Osteocyte (in vitro differentiated cells): ENCODE results near the gene RIIAD1. TPM values are rescaled to one million over a fixed set of nuclear protein-coding genes. Genes with fewer than 3 reads are reported as not detected.

ENCODE experiments used
- DNase-seq: peaks from one replicate; pipeline ENCODE4 v3.0.0; 2021; ENCODE audit warnings: mixed read lengths; ENCODE audit not compliant: unreplicated experiment; ENCODE audit errors: extremely low spot score
- H3K27ac Mint-ChIP-seq: one replicate; pipeline ENCODE4 v1.8.0; 2021; ENCODE audit warnings: mild to moderate bottlenecking, mixed read lengths; ENCODE audit not compliant: unreplicated experiment
- H3K27me3 Mint-ChIP-seq: one replicate; pipeline ENCODE4 v1.8.0; 2021; ENCODE audit warnings: mixed read lengths; ENCODE audit not compliant: unreplicated experiment
- H3K36me3 Mint-ChIP-seq: one replicate; pipeline ENCODE4 v1.8.0; 2021; ENCODE audit warnings: mixed read lengths; ENCODE audit not compliant: unreplicated experiment
- H3K4me1 Mint-ChIP-seq: one replicate; pipeline ENCODE4 v1.8.0; 2021; ENCODE audit warnings: mixed read lengths; ENCODE audit not compliant: unreplicated experiment
- H3K4me3 Mint-ChIP-seq: one replicate; pipeline ENCODE4 v1.8.0; 2021; ENCODE audit warnings: mild to moderate bottlenecking, moderate library complexity, mixed read lengths; ENCODE audit not compliant: unreplicated experiment
- H3K9me3 Mint-ChIP-seq: one replicate; pipeline ENCODE4 v1.8.0; 2021; ENCODE audit warnings: mixed read lengths; ENCODE audit not compliant: unreplicated experiment
- total RNA-seq: library from RNA; stranded (reverse); gene quantifications from 2 replicates; pipeline ENCODE4 v1.2.1, GENCODE V29; 2021
- TF ChIP-seq, protein P1 (sequence below): fragments of 200-600 bp; sonication (generic); IDR thresholded peaks from 2 replicates; pipeline ENCODE4 v1.5.0; 2021; ENCODE audit warnings: antibody characterized with exemption, mild to moderate bottlenecking, moderate library complexity

Gene RIIAD1
- total RNA-seq, 1 donor from 2014 or later, result not detected

DNA sequence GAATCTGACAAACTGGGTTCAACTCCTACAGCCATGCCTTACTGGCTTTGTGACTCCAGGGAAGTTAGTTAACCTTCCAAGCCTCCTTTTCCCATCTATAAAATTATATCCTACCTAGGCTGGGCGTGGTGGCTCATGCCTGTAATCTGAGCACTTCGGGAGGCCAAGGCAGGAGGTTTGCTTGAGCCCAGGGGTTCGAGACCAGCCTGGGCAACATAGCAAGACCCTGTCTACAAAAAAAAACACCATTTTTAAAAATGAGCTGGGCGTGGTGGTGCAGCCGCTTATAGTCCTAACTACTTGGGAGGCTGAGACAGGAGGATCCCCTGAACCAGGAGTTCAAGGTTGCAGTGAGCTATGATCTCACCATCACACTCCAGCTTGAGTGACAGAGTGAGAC is 19.8 kb upstream of the RIIAD1 start:
- H3K27ac Mint-ChIP-seq, result no peak overlapping the region
- no peaks in the 10 kb centered on the region for H3K4me1 Mint-ChIP-seq
- TF ChIP-seq, protein P1, sequence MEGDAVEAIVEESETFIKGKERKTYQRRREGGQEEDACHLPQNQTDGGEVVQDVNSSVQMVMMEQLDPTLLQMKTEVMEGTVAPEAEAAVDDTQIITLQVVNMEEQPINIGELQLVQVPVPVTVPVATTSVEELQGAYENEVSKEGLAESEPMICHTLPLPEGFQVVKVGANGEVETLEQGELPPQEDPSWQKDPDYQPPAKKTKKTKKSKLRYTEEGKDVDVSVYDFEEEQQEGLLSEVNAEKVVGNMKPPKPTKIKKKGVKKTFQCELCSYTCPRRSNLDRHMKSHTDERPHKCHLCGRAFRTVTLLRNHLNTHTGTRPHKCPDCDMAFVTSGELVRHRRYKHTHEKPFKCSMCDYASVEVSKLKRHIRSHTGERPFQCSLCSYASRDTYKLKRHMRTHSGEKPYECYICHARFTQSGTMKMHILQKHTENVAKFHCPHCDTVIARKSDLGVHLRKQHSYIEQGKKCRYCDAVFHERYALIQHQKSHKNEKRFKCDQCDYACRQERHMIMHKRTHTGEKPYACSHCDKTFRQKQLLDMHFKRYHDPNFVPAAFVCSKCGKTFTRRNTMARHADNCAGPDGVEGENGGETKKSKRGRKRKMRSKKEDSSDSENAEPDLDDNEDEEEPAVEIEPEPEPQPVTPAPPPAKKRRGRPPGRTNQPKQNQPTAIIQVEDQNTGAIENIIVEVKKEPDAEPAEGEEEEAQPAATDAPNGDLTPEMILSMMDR, result no peak
- H3K9me3 Mint-ChIP-seq, result no peaks in the 10 kb centered on the region
- no peaks in the 10 kb centered on the region for H3K27me3 Mint-ChIP-seq
- H3K4me3 Mint-ChIP-seq, result no peak overlapping the region
- peaks cover 23% of the 10 kb centered on the region for H3K36me3 Mint-ChIP-seq
- DNase-seq, result no peak

DNA sequence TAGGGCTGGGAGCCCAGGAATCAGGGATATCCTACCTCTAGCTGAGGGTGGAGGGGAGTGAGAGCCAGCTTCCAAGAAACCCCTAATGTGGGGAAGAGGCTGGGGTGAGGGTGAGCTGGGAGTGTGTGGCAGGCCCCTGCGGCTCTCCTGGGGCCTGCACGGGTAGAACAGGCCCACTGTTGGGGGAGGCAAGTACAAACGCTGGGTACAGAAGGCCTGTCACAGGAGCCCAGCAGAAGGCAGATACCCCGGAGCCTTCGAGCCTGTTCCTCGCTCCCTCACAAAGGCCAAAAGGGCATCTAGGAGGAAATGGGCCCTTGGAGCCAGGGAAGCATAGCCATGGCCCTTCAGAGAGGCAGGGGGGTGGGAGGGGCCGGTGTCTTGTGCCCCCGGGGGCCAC is 18.4 kb upstream of the RIIAD1 start:
- H3K4me3 Mint-ChIP-seq, result no peak overlapping the region
- no peak overlapping the region for H3K27ac Mint-ChIP-seq
- TF ChIP-seq, protein P1, result no peak
- H3K27me3 Mint-ChIP-seq, result no peaks in the 10 kb centered on the region
- DNase-seq, result no peak
- H3K4me1 Mint-ChIP-seq, result no peaks in the 10 kb centered on the region
- peaks cover 18% of the 10 kb centered on the region for H3K36me3 Mint-ChIP-seq
- H3K9me3 Mint-ChIP-seq, result no peaks in the 10 kb centered on the region

DNA sequence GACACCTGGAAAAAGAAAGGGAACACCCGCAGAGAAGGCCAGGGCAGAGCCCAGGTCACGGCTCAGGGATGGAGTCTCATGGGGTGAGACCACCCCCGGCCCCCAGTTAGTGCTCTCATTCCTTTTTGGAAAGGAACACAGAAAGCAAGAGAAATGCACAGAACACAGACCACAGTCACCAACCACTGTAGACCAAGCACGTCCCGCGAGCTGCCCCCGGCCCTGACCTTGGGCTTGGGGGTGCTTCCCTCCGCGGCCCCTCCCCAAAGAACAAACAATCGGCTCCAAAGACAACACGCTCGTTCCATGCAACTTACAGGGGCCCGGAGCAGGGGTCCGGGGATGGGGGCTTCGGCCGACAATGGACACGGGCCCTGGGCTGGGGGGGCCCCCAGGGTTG is 17.5 kb upstream of the RIIAD1 start:
- no peaks in the 10 kb centered on the region for H3K9me3 Mint-ChIP-seq
- TF ChIP-seq, protein P1, result no peak
- H3K4me3 Mint-ChIP-seq, result no peak overlapping the region
- no peaks in the 10 kb centered on the region for H3K4me1 Mint-ChIP-seq
- no peak overlapping the region for H3K27ac Mint-ChIP-seq
- no peak for DNase-seq
- H3K36me3 Mint-ChIP-seq, result peaks cover 16% of the 10 kb centered on the region
- H3K27me3 Mint-ChIP-seq, result no peaks in the 10 kb centered on the region

DNA sequence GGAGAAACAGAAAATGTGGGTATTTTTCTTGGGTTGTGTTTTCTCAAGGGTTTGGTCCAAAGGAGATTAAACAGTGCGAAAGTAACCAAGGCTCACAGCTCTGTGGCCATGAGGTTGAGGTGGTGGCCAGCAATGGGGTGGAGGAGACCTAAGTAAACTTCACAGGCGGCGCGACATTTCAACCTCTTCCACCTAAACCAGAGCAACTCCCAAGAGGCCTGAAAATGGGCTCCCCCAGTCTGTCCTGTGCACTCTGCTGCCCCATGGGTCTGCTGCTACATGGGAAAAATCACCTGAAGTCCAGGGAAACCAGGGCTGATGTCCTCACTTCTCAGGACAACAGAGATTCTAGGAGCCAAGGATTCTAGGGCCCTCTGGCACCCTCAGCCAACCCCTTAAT is 17.1 kb upstream of the RIIAD1 start:
- TF ChIP-seq, protein P1, result no peak
- H3K27ac Mint-ChIP-seq, result no peak overlapping the region

DNA sequence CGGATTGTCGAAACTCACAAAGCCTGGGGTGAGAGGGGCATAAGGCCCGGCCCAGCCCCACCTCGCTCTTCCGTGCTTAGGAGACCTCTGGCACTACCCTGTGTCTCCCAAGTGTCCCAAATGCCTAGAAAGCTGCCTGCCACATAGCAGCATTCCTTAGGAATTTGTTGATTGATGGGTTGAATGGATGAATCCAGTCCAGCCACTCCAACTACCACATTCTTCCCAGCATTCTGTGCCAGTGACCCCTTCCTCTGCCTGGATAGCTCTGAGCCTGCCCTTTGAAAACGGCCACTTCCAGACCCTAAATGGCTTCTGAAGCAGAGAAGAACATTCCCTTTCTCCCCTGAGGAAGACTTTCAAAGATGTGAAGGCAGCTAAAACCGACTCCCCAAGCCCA is 16.2 kb upstream of the RIIAD1 start:
- peaks cover 9% of the 10 kb centered on the region for H3K36me3 Mint-ChIP-seq
- no peaks in the 10 kb centered on the region for H3K27me3 Mint-ChIP-seq
- H3K27ac Mint-ChIP-seq, result no peak overlapping the region
- TF ChIP-seq, protein P1, result no peak
- no peak overlapping the region for H3K4me3 Mint-ChIP-seq
- no peaks in the 10 kb centered on the region for H3K9me3 Mint-ChIP-seq
- no peak for DNase-seq
- no peaks in the 10 kb centered on the region for H3K4me1 Mint-ChIP-seq

More for the DNA sequence above, 17.1 kb upstream of the RIIAD1 start:
- Mint-ChIP-seq H3K4me3 (no peak overlapping the region), H3K9me3 (no peaks in the 10 kb centered on the region), H3K27me3 (no peaks in the 10 kb centered on the region), H3K36me3 (peaks cover 13% of the 10 kb centered on the region), H3K4me1 (no peaks in the 10 kb centered on the region)
- no peak for DNase-seq
